Activated CD8-positive, alpha-beta T cell treated with anti-CD3 and anti-CD28 coated beads for 36 hours (primary cell): ENCODE results near the gene ABR. TPM values are rescaled to one million over a fixed set of nuclear protein-coding genes. Genes with fewer than 3 reads are reported as not detected.
A peak's percentile ranks its signal among the peaks of the same experiment; 100 is the strongest.

Source experiments
- ATAC-seq: fragments of 200-7000 bp; cut with Tn5 transposase; one replicate; pipeline ENCODE4 v1.10.0; 2021; ENCODE audit warnings: mild to moderate bottlenecking, moderate library complexity
- CTCF ChIA-PET: fragments of 350-600 bp; sonication (Branson Sonifier 250); formaldehyde crosslinking; loops from one replicate; lab custom pipeline; 2021; ENCODE audit warnings: antibody characterized with exemption; lab: Charles Lee
- POLR2A ChIA-PET: fragments of 350-600 bp; sonication (Branson Sonifier 250); formaldehyde crosslinking; loops from one replicate; lab custom pipeline; 2021; ENCODE audit warnings: antibody characterized with exemption; lab: Charles Lee
- DNase-seq: peaks from one replicate; pipeline ENCODE4 v3.0.0-alpha.2; 2020
- H3K27ac Mint-ChIP-seq: one replicate; pipeline ENCODE4 v1.8.0; 2021; ENCODE audit warnings: mild to moderate bottlenecking, mixed read lengths
- H3K27me3 Mint-ChIP-seq: one replicate; pipeline ENCODE4 v1.8.0; 2021; ENCODE audit warnings: mixed read lengths
- H3K36me3 Mint-ChIP-seq: one replicate; pipeline ENCODE4 v1.8.0; 2021; ENCODE audit warnings: low read depth, mixed read lengths
- H3K4me1 Mint-ChIP-seq: one replicate; pipeline ENCODE4 v1.8.0; 2021; ENCODE audit warnings: low read depth, mixed read lengths
- H3K4me3 Mint-ChIP-seq: one replicate; pipeline ENCODE4 v1.8.0; 2021; ENCODE audit warnings: mild to moderate bottlenecking, moderate library complexity, mixed read lengths
- H3K9me3 Mint-ChIP-seq: one replicate; pipeline ENCODE4 v1.8.0; 2021; ENCODE audit warnings: mixed read lengths
- CTCF ChIP-seq: fragments of 200-600 bp; IDR thresholded peaks from one replicate; pipeline ENCODE4 v1.8.0; 2022; ENCODE audit warnings: antibody characterized with exemption, mild to moderate bottlenecking
- intact Hi-C: fragments of 100-400 bp; cut with micrococcal nuclease; formaldehyde crosslinking; loops from one replicate; pipeline ENCODE4 v1.10.0; 2022
- total RNA-seq, 2 experiments: library from RNA; stranded (reverse); gene quantifications; one replicate each; pipeline ENCODE4 v1.2.3, GENCODE V29; 2021

ABR gene
- total RNA-seq, 2 experiments from 2014 or later = 44.4 to 46.6 TPM

GRCh38 chr17:1055751-1056645, 123.8 kb downstream of the ABR start:
- TF ChIP-seq CTCF = peak; percentile 76
- no peaks in the 10 kb centered on the region for H3K9me3 Mint-ChIP-seq
- H3K27ac Mint-ChIP-seq = no peak overlapping the region
- H3K27me3 Mint-ChIP-seq = no peaks in the 10 kb centered on the region
- ChIA-PET CTCF (interaction anchor here (0.6 to 2.6 kb wide), 37 partner anchors 9 to 442 kb away, joined by 3 to 11 read pairs (median 4); partner anchors contain the start of gene TIMM22), POLR2A (interaction anchor here (0.7 kb wide), 1 partner anchor 36 kb away, joined by 3 read pairs; no protein-coding TSS in a partner anchor)
- H3K4me1 Mint-ChIP-seq = peaks cover 2% of the 10 kb centered on the region
- intact Hi-C loops = no loop called here
- DNase-seq = peak; percentile 69
- H3K4me3 Mint-ChIP-seq = no peak overlapping the region
- peaks cover 22% of the 10 kb centered on the region for H3K36me3 Mint-ChIP-seq
- peak; percentile 77 for ATAC-seq

DNA sequence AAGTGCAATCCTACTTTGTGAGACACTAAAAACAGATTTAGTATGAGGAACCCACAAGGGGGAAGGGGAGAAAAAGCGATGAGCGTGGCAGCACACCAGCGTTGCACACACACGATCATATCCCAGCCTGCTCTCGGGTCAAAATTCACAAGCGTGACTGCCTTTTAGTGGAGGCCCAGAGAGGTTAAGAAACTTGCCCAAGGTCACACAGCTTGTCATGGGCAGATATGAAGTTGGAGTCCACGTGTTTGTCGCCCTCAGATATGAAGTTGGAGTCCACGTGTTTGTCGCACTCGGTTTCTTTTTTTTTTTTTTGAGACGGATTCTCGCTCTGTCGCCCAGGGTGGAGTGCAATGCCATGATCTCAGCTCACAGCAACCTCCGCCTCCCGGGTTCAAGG, 124.5 kb downstream of the ABR start:
- ATAC-seq (no peak), DNase-seq (no peak)
- Mint-ChIP-seq H3K4me1 (peaks cover 4% of the 10 kb centered on the region), H3K36me3 (peaks cover 22% of the 10 kb centered on the region), H3K4me3 (no peak overlapping the region), H3K9me3 (no peaks in the 10 kb centered on the region), H3K27ac (no peak overlapping the region), H3K27me3 (no peaks in the 10 kb centered on the region)
- intact Hi-C loops = no loop called here
- CTCF ChIA-PET = interaction anchor here (0.9 to 2.6 kb wide), 8 partner anchors 12 to 176 kb away, joined by 3 to 11 read pairs (median 6); no protein-coding TSS in a partner anchor
- POLR2A ChIA-PET = no interaction called here
- TF ChIP-seq CTCF = no peak

- DNase-seq (no peak), ATAC-seq (no peak)
- Mint-ChIP-seq H3K4me3 (no peak overlapping the region), H3K4me1 (peaks cover 4% of the 10 kb centered on the region), H3K36me3 (peaks cover 19% of the 10 kb centered on the region), H3K27me3 (no peaks in the 10 kb centered on the region), H3K9me3 (no peaks in the 10 kb centered on the region), H3K27ac (no peak overlapping the region)
- CTCF ChIA-PET = interaction anchor here (1.0 to 2.6 kb wide), 4 partner anchors 11 to 175 kb away, joined by 4 to 11 read pairs (median 8); no protein-coding TSS in a partner anchor
- POLR2A ChIA-PET = no interaction called here
- no peak for TF ChIP-seq CTCF
- intact Hi-C loops = no loop called here
Observed at GRCh38 chr17:1054656-1055055, 125.1 kb downstream of the ABR start.

- Mint-ChIP-seq H3K4me3 (no peak overlapping the region), H3K27ac (no peak overlapping the region), H3K36me3 (peaks cover 11% of the 10 kb centered on the region), H3K27me3 (no peaks in the 10 kb centered on the region), H3K9me3 (no peaks in the 10 kb centered on the region), H3K4me1 (peaks cover 4% of the 10 kb centered on the region)
- DNase-seq = no peak
- no peak for TF ChIP-seq CTCF
- ChIA-PET POLR2A (interaction anchor here (0.6 kb wide), 1 partner anchor 148 kb away, joined by 3 read pairs; no protein-coding TSS in a partner anchor), CTCF (no interaction called here)
- ATAC-seq = no peak
- intact Hi-C loops = no loop called here
Observed at GRCh38 chr17:1053661-1054360, 126.0 kb downstream of the ABR start.
